ELF-1 (cell line): ENCODE measurements around the gene FAM53B.
"Not testable (repeated sequence)": the region's sequence is repeated elsewhere in the genome, so short reads cannot be mapped to it uniquely, and the experiment has no call there.

ENCODE experiments used
- DNase-seq: peaks from one replicate; pipeline ENCODE4 v3.0.0-alpha.2; 2016; ENCODE audit warnings: low read depth, low spot score

Gene FAM53B

GRCh38 chr10:124599588-124600050, 144.6 kb downstream of the FAM53B start:
- no peak for DNase-seq

- DNase-seq = no peak
Observed at GRCh38 chr10:124598773-124599587, 145.2 kb downstream of the FAM53B start.

GRCh38 chr10:124598196-124598595, 146.0 kb downstream of the FAM53B start:
- DNase-seq = no peak

GRCh38 chr10:124597846-124598165, 146.4 kb downstream of the FAM53B start:
- DNase-seq = no peak

- DNase-seq = no peak
Observed at GRCh38 chr10:124596962-124597845, 147.0 kb downstream of the FAM53B start.

GRCh38 chr10:124596116-124596785, 147.9 kb downstream of the FAM53B start:
- no peak for DNase-seq

- DNase-seq = no peak
Observed at GRCh38 chr10:124595143-124595883, 148.9 kb downstream of the FAM53B start.

GRCh38 chr10:124594240-124594639, 149.9 kb downstream of the FAM53B start:
- DNase-seq = no peak

- no peak for DNase-seq
Observed at GRCh38 chr10:124593431-124593985, 150.7 kb downstream of the FAM53B start.

- no peak for DNase-seq
Observed at GRCh38 chr10:124592736-124593430, 151.3 kb downstream of the FAM53B start.

- no peak for DNase-seq
Observed at GRCh38 chr10:124592101-124592500, 152.1 kb downstream of the FAM53B start.

GRCh38 chr10:124591123-124591495, 153.1 kb downstream of the FAM53B start:
- DNase-seq = no peak

GRCh38 chr10:124590216-124591122, 153.7 kb downstream of the FAM53B start:
- DNase-seq = no peak

GRCh38 chr10:124589491-124590041, 154.6 kb downstream of the FAM53B start:
- DNase-seq = no peak

GRCh38 chr10:124588736-124589490, 155.3 kb downstream of the FAM53B start:
- DNase-seq = peak; percentile 77

- DNase-seq = not testable (repeated sequence)
Observed at GRCh38 chr10:124588341-124588735, 155.8 kb downstream of the FAM53B start.

- no peak for DNase-seq
Observed at GRCh38 chr10:124587811-124588211, 156.4 kb downstream of the FAM53B start.

GRCh38 chr10:124586142-124586541, 158.0 kb downstream of the FAM53B start:
- no peak for DNase-seq
